ENCODE results near the gene FAIM2.

The FAIM2 gene

DNA sequence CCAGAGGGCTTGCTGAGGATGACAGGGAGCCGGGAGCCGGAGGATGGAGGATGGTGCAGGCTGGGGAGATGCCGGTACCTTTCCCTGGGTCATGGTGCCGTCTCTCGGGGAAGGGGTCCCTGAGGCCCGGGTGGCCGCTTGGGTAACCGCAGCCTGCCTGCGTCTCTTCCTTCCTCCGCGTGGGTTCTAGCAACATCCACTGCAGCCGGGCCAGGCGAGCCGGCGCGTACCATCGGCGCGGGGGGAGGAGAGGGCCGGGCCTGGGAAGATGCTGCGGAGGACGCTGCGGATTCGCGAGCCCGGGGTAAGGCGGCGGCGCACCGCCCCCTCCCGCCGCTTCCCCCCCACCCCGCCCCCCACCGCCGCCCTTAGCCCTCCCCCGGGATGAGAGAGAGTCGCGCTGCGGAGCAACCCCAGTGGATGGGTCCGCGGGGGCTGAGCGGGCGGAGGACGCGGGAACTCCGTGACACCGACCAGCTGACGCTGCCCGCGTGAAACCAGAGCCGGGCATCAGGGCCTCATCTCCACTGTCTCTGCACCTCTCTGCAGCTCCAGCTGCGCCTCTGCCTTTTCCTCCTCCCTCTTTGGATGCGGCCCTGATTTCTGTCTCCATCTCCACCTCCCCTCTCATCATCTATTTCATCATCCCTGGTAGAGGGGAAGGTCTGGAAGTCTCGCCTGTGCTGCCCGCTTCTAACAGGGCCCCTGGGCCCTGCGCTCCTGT is at the start of gene FAIM2:
Gene FAIM2 (minus strand): TSS at position 201 of the 724 bp plus-strand sequence. CDS start 108 bp downstream, at position 93.
- DNase-seq, result peak in 55 of 56 donors; percentile 57 to 97 (median 87)

DNA sequence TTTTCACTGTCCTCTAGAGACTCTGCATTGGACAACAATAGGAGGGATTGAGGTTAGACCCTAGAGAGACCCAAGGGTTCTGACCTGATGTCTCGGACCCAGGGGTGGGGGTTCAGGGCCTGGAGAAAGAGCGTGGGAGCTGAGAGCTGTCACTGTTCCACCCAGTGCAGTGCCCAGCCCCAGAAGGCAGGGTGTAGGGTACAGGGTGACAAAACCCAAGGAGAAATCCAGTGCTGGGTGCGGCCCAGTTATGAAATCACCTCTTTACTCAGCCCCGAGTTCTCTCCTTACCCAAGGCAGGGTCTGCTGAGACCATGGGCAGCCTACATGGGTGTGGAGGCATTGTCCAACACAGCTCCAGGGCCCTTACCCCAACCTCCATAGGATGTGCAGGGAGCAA is 49.5 kb upstream of the FAIM2 start:
- DNase-seq, result no peak

DNA sequence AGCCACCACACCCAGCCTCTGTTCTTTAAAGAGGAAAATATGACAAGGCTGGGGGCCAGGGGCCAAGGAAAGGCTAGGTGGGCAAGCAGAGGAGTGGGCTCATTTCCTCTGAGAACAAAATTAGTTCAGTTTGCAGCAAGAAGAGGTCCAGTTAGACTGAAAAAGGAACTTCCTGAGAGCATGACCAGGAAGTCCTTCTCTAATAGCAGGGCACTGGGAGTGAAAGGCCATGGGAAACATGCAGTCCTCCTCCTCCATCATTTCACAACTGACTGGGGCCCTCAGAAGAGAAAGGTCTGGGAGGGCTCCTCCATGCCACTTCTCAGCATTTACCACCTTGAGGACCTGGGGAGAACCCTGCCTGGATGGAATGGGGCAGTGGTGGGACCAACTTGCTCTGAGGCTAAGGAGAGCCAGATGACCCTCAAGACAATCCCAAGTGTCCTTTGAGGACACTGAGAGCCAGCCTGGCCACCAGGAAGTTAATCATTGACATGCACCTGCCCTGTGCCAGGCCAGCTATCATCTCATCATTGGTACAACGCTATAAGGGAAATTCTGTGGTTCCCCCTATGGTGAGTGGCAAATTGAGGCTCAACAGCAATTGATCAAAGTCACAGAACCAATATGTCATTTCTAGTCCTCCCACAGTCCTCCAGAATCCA is 48.8 kb upstream of the FAIM2 start:
- no peak for DNase-seq

DNA sequence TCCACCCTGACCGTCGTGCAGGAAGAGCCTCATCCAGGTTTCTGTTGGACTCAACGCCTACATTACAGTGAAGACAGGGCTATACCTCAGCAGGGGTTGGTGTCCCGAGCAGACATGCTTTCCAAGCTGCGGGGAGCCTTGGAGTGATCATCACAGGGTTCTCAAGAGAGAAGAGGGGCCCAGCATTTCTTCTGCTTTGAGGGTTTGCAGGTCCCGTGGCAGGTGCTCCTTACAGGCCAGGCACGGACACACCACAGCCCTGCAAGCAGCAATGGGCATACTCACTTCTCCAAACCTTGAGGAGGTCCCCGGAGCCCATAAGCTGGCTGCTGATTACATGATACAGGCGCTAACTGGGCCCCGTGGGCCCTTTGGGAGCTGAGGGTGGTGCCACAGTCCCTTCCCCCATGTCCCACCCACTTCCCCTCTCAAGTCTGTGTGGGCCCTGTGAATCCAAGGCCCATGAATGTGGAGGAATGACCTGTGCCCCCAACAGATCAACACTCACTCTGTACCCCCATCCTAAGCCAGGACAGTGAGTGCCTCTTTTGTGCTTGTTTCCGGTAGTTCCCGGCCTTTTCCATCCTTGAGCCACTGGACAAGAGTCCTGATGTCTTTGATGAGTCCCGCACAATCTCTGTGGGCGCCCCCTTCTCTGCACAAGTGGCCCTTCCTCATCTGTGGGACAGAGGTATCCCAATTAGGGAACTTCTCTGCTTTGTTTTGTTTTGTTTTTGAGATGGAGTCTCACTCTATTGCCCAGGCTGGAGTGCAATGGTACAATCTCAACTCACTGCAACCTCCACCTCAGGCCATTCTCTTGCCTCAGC is 47.9 kb upstream of the FAIM2 start:
- DNase-seq, result no peak

DNA sequence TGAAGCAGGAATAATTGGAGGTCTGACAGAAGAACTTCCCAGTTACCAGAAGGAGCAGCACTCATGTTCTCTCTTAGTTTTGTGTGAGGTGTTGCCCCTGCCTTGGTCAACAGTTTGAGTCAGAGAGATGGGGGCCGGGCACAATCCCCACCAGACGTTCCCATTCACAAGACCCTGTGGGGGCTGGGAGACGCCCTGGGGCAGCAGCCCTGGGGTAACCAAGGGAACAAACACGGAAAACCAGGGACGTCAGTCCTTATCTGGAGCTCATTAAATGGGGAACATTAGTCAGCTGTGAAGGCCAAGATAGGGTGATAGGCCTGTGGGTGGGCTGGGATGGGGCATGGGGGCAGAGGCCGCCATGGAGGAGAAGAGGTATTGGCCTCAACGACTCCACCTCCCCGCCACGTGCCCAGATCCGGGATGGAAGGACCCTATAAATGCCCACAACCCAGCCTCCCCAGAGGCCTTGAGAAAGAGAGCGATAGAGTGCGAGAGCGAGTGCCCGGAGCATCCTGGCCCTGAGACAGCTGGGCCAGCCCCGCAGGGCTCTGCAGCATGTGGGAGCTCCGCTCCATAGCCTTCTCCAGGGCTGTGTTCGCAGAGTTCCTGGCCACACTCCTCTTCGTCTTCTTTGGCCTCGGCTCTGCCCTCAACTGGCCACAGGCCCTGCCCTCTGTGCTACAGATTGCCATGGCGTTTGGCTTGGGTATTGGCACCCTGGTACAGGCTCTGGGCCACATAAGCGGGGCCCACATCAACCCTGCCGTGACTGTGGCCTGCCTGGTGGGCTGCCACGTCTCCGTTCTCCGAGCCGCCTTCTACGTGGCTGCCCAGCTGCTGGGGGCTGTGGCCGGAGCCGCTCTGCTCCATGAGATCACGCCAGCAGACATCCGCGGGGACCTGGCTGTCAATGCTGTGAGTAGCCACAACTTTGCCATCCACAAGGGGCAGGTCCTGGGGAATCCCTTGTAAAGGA is 46.9 kb upstream of the FAIM2 start, which contains the start of gene AQP2:
Gene AQP2 (plus strand): TSS at position 465 of the 979 bp plus-strand sequence. CDS start 94 bp downstream, at position 559.
- DNase-seq, result no peak

DNA sequence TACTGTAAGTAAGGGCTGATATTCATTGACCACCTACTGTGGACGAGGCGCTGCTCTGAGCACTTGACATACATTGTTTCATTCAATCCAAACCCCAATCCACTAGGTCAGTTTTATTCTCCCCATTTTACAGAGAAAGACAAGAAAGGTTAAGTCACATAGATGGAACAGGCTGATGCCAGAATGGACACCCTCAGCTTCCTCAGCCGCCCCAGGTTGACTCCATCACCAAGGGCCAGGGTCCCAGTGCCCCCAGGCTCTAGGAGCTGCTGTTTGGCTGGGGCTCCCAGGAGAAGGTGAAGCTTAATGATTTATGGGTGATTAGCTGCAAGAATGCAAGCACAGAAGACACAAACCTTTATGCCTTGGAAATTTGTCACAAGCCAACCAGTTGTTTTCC is 46.2 kb upstream of the FAIM2 start:
- no peak for DNase-seq

DNA sequence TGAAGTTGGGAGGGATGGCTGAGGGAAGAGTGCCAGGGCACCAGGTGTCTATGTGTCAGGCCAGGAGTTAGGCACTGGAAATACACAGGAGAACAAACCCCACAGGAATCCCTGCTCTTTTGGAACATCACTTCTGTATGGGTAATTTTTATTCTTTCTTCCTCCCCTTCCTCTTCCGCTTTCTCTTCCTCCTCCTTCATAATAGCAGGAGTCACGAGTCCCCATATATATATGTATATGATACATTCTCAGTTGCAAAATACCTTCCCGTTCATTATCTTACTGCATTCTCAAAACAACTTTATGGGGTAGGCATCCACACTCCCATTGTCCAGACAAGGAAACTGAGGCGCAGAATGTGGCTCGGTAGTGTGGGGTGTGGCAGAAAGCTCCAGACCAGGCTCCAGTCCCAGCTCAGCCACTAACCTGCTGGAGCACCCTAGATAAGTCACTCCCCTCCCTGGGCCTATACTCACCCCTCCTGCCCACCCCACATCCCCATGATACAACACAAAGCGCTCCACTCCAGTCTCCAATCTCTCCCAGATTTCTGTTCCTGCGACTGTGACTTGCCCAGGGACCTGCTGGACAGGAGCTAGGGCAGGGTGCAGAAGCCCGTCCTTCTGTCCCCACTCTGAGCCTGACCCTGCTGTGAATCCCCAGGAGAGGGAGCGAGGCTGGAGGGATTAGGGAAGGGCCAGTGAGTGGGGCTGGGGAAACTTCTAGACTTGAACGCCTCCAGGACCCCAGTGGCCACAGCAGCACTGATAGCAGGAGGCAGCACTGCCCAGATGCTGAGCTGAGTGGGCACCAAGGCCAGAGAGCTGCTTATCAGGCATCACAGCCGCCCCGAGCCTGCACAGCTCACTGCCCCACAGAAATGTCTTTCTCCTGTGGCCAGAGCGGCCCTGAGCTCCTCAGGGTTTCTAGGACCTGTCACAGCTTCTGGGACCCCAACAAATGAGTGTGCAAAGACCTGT is 45.5 kb upstream of the FAIM2 start:
- no peak for DNase-seq

DNA sequence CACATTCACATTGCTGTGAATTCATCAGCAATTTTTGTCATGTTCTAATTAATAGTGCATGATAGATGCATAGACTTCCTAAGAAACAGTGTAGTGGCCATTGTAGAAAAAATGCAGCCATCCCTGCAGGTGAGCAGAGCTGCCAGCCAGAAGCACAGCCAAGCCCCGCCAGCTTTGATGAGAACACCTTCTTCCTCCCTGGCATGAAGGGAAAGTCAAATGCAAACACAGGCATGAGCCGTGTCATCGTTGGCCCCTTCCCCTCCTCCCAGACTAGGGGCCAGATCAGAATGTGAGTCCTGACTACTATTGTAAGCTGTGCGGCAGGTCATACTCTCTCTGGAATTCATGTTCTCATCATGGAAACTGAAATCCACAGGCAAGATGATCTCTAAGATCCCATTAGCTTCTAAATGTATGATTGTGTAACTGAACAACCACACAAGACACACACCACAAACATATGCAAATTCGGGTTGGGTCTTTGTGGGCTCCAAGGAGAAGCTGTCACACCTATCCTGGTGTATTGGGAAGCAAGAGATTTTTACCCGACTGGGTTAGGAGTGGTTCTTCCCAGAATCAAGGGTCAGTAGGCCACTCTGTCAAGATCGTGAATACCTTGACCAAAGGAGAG is 44.0 kb upstream of the FAIM2 start:
- no peak for DNase-seq

DNA sequence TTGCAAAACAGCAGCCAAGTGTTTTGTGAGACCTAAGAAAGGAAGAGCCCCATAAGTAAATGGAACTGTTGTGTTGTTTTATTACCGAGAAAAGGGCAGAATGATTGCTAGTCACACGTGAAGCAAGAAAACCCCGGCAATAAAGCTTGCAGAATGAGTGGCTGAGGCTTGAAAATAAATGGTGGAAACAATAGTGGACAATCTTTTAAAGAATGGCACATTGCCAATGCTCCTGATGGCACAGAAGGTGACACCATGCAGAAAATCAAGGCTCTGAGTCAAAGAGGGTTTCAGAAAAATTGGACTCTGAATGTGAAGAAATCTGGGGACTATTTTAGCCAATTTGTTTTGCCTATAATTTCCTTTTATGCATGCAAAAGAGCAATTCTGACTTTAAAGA is 42.8 kb upstream of the FAIM2 start:
- DNase-seq, result no peak

DNA sequence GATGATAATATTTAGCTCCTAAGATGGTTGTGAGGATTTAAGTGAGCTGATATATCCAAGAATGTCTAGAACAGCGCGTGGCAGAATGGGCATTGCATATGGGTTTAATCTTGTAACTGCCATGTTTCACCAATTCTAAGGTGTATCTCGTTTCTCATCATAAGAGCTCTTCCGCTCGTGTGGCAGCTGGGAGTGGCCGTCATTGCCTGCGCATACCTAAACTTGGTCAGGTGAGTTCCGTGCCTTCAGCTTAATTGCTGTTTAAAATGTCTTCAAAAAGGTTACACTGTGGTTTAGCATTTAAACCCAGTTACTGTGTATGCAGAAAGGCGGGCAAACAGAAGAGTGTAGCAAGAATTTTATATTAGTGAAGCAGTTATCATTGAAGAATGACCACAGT is 42.4 kb upstream of the FAIM2 start:
- no peak for DNase-seq

DNA sequence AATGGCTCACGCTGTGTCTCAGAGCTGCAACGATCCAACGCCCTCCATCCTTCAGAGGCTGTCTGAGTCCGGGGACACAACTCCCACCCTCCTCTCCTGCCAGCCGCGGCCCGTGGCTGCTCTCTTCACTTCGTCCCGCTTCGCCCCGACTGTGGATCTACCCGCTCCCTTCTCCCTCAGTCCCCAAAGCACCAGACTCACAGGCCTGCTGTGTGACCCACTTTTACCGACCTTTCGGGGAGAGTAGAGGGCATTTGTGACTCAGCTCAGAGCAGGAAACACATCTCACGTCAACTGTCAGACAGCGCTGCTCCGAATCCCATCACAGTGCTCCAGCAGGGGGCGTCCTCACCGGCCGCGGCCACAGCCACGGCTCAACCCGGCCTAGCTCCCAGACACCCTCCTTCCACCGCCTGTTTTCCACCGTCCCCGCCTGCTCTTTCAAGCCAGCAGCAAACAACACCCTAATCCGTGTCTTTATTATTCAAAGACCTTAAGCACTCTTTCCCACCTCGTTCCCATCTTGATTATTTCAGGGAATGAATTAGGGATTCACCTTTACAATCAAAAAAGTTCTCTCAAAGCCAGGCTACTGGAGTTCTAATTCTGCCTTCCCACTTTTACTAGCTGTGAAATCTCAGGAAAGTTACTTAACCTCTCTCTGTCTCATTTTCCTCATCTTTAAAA is 41.8 kb upstream of the FAIM2 start:
- peak in 51 of 56 donors; percentile 12 to 85 (median 55) for DNase-seq

DNA sequence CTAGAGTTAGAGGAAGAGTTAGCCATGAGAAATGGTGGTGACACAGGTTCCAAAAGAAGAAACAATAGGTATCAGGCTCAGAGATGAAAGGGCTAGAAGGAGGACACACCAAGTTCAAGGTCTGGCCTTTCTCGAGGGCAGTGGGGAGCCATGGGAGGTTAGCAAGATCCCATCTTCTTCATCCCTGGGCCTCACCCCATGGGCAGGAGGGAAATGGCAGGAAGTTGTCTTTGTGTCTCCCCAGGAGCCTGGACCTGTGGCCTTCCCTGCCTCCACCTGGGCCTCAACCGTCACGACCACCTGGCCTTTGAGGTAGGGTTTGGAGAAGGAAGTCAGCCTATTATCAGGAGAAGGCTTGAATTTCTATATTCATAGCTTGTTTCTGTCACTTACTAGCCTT is 41.0 kb upstream of the FAIM2 start:
- DNase-seq, result no peak

DNA sequence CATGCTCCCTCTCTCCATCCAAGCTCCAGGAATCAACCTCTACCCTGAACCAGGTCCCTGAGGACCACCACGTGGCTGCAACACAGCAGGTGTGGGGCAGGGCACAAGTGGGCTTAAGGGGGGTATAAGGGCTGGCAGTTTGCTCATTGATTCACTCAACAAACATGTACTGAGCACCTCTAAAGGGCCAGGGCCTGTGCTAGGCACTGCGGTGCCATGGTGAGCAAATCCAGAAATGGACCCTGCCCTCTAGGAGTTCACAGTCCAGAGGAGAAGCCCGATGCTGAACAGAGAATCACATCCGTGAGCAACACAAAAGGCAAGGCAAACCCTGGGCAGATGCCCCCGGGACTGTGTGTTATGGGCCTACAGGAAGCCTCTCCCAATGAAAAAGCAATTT is 40.3 kb upstream of the FAIM2 start:
- no peak for DNase-seq

DNA sequence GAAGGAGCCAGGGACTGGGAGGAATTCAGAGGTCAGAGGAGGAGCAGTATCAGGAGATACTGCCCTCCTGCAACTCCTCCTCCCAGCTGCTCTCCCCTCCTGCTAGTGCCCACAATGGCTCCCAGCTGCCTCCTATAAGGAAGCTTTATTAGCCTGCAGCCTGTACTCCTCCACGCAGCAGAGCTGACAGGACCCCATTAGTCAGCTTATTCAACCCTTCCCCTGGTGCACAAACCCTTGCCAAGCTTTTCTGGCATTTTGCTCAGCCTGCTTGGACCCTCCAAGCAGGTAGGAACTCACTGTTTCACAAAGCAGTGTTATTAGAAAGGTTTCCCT is 39.9 kb upstream of the FAIM2 start:
- no peak for DNase-seq

DNA sequence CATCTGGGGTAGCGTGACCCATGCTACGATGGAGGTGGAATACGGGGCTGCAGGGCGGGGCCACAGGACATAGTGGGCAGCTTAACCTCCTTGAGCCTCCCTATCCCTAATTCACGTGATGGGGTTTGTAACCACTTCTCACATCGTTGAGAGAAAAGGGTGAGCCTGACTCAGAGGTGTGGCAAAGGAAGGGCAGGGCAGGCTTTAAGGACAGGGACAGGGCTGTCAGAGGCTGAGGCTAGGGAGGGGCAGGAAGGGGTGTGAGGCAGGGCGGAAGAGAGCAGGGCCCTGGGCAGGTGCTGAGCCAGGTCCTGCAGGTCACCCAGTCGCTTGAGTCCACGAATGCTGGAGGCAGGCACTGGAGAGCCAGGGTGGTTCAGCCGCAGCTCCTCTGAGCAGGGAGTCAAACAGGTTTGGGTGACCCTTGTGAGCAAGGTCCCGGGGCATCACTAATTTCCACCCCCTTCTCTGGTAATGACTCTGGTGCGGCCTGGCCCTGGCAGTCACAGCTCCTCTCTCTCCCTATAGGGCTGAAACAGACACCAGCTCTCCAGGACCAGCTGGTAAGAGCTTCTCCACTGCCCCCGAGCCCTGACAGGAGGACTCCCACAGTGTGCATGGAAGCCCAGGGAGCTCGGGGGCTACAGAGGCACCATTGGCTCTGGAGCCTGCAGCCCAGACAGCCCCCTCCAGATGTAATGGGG is 39.4 kb upstream of the FAIM2 start:
- DNase-seq, result no peak

DNA sequence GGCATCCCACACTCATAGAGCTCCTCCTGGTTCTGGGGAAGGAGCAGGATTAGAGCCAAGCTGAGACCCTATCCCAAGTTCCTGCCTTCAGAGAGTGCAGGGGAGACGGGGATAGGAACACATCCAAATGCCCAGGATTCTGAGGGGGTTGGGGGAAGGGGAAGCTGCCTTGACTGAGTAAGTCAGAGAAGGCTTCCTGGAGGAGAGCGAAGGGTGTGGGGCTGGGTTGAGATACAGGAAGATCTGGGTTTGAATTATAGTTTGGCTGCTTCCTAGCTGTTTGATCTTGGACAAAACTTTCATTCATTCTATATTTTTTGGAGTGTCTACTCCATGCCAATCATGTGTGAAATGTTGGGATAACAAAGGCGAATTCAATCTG is 38.8 kb upstream of the FAIM2 start:
- DNase-seq, result no peak

DNA sequence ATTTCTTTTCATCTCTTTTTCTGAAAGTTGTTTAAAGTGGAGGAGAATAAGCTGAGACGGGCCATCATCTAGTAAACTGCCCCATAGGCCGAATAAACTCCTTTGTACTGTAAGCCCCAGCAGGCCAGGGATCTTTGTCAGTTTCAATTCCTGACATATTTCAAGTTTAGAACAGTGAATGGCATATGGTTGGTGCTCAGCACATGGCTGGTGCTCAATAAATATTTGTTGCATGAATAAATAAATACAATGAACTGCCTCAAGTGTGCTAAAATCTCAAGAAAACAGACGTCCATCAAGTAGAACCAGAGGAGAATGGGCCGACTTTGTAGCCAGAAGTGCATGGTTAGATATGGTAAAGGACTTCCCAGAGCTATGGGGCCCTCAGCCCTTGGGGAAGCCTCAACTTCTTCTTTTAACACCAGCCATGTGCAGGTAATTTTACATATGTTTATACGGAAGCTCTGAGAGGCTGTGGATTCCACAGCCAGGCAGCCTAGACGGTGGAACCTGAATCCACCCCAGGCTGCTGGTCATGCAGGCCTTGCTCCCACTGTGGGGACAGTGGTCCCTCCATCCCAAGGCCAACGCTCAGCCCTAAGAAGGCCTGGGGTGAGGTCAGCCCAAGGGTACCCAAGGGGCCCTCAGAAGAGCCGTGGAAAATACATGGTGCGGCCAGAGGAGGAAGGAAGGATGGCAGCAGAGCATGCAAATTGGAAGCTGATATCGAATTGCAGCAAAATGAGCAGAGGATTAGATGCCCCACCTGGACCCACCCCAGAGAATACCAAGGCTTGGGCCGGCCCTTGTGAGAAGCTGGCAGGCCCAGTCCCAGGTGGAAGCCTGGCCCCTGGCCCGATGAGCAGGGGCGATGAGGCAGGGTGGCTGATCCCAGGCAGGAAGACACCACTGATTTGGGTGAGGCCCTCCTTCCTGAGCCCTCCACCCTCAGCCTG is 38.1 kb upstream of the FAIM2 start:
- DNase-seq, result no peak
